Effector memory CD4-positive, alpha-beta T cell (primary cell): ENCODE results near the gene PADI2.

ENCODE experiments used
- DNase-seq, 3 donors: peaks; one replicate each; pipeline ENCODE4 v3.0.0-alpha.2; 2020
- H3K27ac ChIP-seq: 2 replicates; pipeline ENCODE4 v1.7.0; 2013; ENCODE audit warnings: mild to moderate bottlenecking, low read length, moderate library complexity; ENCODE audit not compliant: insufficient read depth, poor library complexity, severe bottlenecking
- H3K27me3 ChIP-seq: replicated peaks from 2 replicates; pipeline ENCODE4 v1.7.0; 2013; ENCODE audit warnings: mild to moderate bottlenecking, low read length; ENCODE audit not compliant: insufficient read depth, control insufficient read depth, poor library complexity, severe bottlenecking
- H3K36me3 ChIP-seq: 2 replicates; pipeline ENCODE4 v1.7.0; 2013; ENCODE audit warnings: mild to moderate bottlenecking, low read length, moderate library complexity; ENCODE audit not compliant: control insufficient read depth, insufficient read depth
- H3K4me1 ChIP-seq: 2 replicates; pipeline ENCODE4 v1.7.0; 2013; ENCODE audit warnings: low read length, mild to moderate bottlenecking; ENCODE audit not compliant: control insufficient read depth, insufficient read depth, poor library complexity, severe bottlenecking
- H3K4me3 ChIP-seq: 2 replicates; pipeline ENCODE4 v1.7.0; 2013; ENCODE audit warnings: low read length, low read depth, mild to moderate bottlenecking; ENCODE audit not compliant: insufficient read depth, poor library complexity, severe bottlenecking
- H3K9me3 ChIP-seq: 2 replicates; pipeline ENCODE4 v1.7.0; 2013; ENCODE audit warnings: mild to moderate bottlenecking, low read length, moderate library complexity; ENCODE audit not compliant: control insufficient read depth

PADI2 gene

DNA sequence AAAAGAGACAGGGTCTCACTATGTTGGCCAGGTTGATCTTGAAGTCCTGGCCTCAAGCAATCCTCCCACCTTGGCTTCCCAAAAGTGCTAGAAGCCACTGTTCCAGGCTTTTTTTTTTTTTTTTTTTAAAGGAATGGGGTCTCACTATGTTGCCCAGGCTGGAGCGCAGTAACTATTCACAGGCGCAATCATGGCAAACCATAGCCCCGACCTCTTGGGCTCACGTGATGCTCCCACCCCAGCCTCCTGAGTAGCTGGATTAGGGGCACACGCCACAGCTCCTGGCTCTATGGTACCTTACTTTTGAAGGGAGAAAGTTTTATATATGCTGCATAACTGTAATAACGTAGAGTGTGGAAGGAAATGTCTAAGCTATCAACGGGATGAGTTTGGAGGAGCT, 101.8 kb downstream of the PADI2 start:
- H3K36me3 ChIP-seq: peaks cover 42% of the 10 kb centered on the region
- H3K9me3 ChIP-seq: no peaks in the 10 kb centered on the region
- H3K27ac ChIP-seq: no peak overlapping the region
- DNase-seq: no peak
- no peak overlapping the region for H3K4me3 ChIP-seq
- no peaks in the 10 kb centered on the region for H3K27me3 ChIP-seq
- H3K4me1 ChIP-seq: no peaks in the 10 kb centered on the region
